ENCODE data around the gene GPX4. TPM values are rescaled to one million over a fixed set of nuclear protein-coding genes. Genes with fewer than 3 reads are reported as not detected.

GPX4 gene
- total and polyA plus RNA-seq, 9 of the 15 experiments (the other 6 are each of a cell fraction or from before 2014, with no cell fraction given) = 61.4 to 661 (median 349) TPM

GRCh38 chr19:1113030-1113985 is 9.5 kb downstream of the GPX4 start (continued):
- TF ChIP-seq ZBTB9 (CRISPR knock-in tag; IDR thresholded peaks at IDR 0.05) (no peak), MBD2 (IDR thresholded peaks at IDR 0.05; ENCODE audit: borderline replicate concordance, low read depth) (peak; percentile 58; the same call in 1 of the 2 replicates), RBM22 (IDR thresholded peaks at IDR 0.05; ENCODE audit: low read depth, low read length, poor library complexity, severe bottlenecking) (peak; percentile 73), ZHX1 (conservative IDR thresholded peaks at IDR 0.05; ENCODE audit: low read length) (no peak), GATA2 (CRISPR knock-in tag; IDR thresholded peaks at IDR 0.05) (no peak), FOXP4 (CRISPR knock-in tag; IDR thresholded peaks at IDR 0.05; ENCODE audit: borderline replicate concordance) (no peak; the same call in 1 of the 2 replicates), ZNF57 (CRISPR knock-in tag; IDR thresholded peaks at IDR 0.05) (0 out of 2 replicates have a peak, but pooled peaks have one; percentile 41), PBX2 (CRISPR knock-in tag; IDR thresholded peaks at IDR 0.05; ENCODE audit: low read depth) (no peak), PBX2 (tag; conservative IDR thresholded peaks at IDR 0.05; ENCODE audit: low read depth) (peak; percentile 58; the same call in 1 of the 2 replicates), BMI1 (IDR thresholded peaks at IDR 0.05; ENCODE audit: low read length) (no peak), SMARCA5 (IDR thresholded peaks at IDR 0.05) (peak; percentile 21; the same call in 1 of the 2 replicates), MTA3 (IDR thresholded peaks at IDR 0.05; ENCODE audit: borderline replicate concordance) (0 out of 2 replicates have a peak, but pooled peaks have one; percentile 51), MNT (conservative IDR thresholded peaks at IDR 0.05) (peak in 1 of 2 experiments; percentile 66; a peak in 3 of 4 replicates), HNRNPL (IDR thresholded peaks at IDR 0.05; ENCODE audit: low read depth, low read length) (0 out of 2 replicates have a peak, but pooled peaks have one; percentile 52)
